COLO668 (cell line): ENCODE data around the gene NCSTN.

Experiments
- DNase-seq: peaks from one replicate; lab custom pipeline; 2025; ENCODE audit not compliant: unreplicated experiment; lab: John Stamatoyannopoulos, UW

NCSTN gene

GRCh38 chr1:160351629-160352028 lies 8.4 kb downstream of the NCSTN start:
- DNase-seq = no peak

GRCh38 chr1:160352555-160352954 lies 9.4 kb downstream of the NCSTN start:
- DNase-seq = no peak

- DNase-seq = no peak
These were observed 10.0 kb downstream of the NCSTN start for GRCh38 chr1:160353223-160353622.

GRCh38 chr1:160354388-160354985 lies 11.3 kb downstream of the NCSTN start:
- no peak for DNase-seq

- DNase-seq = no peak
These were observed 14.3 kb downstream of the NCSTN start for GRCh38 chr1:160357286-160358002.

- no peak for DNase-seq
These were observed 14.9 kb downstream of the NCSTN start for GRCh38 chr1:160358073-160358472.

- DNase-seq = no peak
These were observed 16.5 kb downstream of the NCSTN start for GRCh38 chr1:160359559-160360226.

GRCh38 chr1:160360227-160360695 lies 17.1 kb downstream of the NCSTN start:
- DNase-seq = no peak

GRCh38 chr1:160361199-160361598 lies 18.0 kb downstream of the NCSTN start:
- DNase-seq = no peak

GRCh38 chr1:160361814-160362167 lies 18.6 kb downstream of the NCSTN start:
- no peak for DNase-seq

GRCh38 chr1:160362168-160362957 lies 19.2 kb downstream of the NCSTN start:
- no peak for DNase-seq

- DNase-seq = no peak
These were observed 19.8 kb downstream of the NCSTN start for GRCh38 chr1:160363010-160363409.

GRCh38 chr1:160363951-160364735 lies 21.0 kb downstream of the NCSTN start:
- DNase-seq = no peak

GRCh38 chr1:160365325-160365724 lies 22.1 kb downstream of the NCSTN start:
- DNase-seq = no peak

- DNase-seq = no peak
These were observed 23.7 kb downstream of the NCSTN start, which contains the start of gene NHLH1 for GRCh38 chr1:160366731-160367515. Gene NHLH1 (plus strand): TSS chr1:160367071. CDS start chr1:160370732, 3,661 bp downstream.

GRCh38 chr1:160367516-160367900 lies 24.3 kb downstream of the NCSTN start:
- DNase-seq = no peak

GRCh38 chr1:160367934-160368923 lies 25.0 kb downstream of the NCSTN start:
- DNase-seq = no peak

- DNase-seq = no peak
These were observed 25.9 kb downstream of the NCSTN start for GRCh38 chr1:160369087-160369486.
